Measurements from ENCODE around the gene HNRNPCL1.
"Not testable (repeated sequence)": the region's sequence is repeated elsewhere in the genome, so short reads cannot be mapped to it uniquely, and the experiment has no call there.

The HNRNPCL1 gene

GRCh38 chr1:12848620-12849019 is at the start of gene HNRNPCL1:
Gene HNRNPCL1 (minus strand): TSS chr1:12848720. CDS start chr1:12848289, 431 bp downstream.
- DNase-seq, result not testable (repeated sequence)

DNA sequence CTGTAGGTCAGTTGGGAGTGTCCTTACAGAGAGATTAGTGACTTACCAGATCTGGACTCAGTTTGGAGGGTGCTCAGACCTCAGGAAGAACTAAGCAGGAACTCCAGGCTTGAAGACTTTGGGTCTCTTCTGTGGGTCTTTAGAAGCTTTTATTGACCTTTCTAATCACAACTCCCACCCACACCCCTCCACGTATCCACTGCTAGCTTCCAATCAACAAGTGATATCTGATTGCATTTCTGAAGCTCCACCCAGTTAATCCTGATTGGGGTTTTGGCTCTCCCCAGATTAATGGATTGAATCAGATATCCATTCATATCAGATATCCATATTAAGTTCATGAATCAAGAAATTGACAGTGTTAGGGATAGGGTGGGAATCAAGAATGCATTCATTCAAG is 49.6 kb upstream of the HNRNPCL1 start, which contains the start of gene PRAMEF10:
TSS of gene PRAMEF10 (minus strand) at position 101 of the 400 bp plus-strand sequence. CDS start 2,423 bp downstream, outside the sequence.
- DNase-seq, result not testable (repeated sequence)

- not testable (repeated sequence) for DNase-seq
These were observed 37.6 kb upstream of the HNRNPCL1 start, which contains the start of gene PRAMEF4 for GRCh38 chr1:12886101-12886500. Gene PRAMEF4 (minus strand): TSS chr1:12886201. CDS start chr1:12883394, 2,807 bp downstream.

- not testable (repeated sequence) for DNase-seq
These were observed 29.9 kb upstream of the HNRNPCL1 start for GRCh38 chr1:12878453-12878852.

- not testable (repeated sequence) for DNase-seq
These were observed 14.8 kb upstream of the HNRNPCL1 start for GRCh38 chr1:12863131-12863880.

- DNase-seq, result not testable (repeated sequence)
These were observed 8.3 kb upstream of the HNRNPCL1 start, which contains the start of gene PRAMEF2 for GRCh38 chr1:12856786-12857185. Gene PRAMEF2 (plus strand): TSS chr1:12857086. CDS start chr1:12859010, 1,924 bp downstream.

GRCh38 chr1:12851779-12852178 is 3.3 kb upstream of the HNRNPCL1 start:
- no peak for DNase-seq

DNA sequence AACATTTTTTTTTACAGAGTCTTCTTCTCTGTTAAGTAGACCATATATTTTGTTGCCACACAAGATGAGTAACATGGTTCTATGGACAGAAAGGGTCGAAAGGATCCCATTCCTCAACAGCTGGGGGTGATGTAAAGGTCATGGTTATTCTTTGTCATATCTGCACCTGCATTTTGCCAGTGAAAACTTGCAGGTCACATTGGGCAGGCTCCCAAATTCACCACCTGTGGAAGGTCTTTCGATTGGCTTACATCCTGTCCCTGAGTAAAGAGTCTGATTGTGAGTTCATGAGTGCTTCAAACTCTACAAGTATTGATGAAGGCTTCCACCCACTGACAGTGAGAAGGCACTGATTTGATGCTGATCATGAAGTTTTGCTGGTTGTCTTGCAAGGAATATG is 15.3 kb downstream of the HNRNPCL1 start:
- DNase-seq, result not testable (repeated sequence)

- not testable (repeated sequence) for DNase-seq
These were observed 17.2 kb downstream of the HNRNPCL1 start, which contains the start of gene PRAMEF11 for GRCh38 chr1:12831310-12831709. Gene PRAMEF11 (minus strand): TSS chr1:12831410. CDS start chr1:12828789, 2,621 bp downstream.

GRCh38 chr1:12819061-12819460 is 29.5 kb downstream of the HNRNPCL1 start:
- DNase-seq, result not testable (repeated sequence)

- no peak for DNase-seq
These were observed 37.1 kb downstream of the HNRNPCL1 start for GRCh38 chr1:12811409-12811784.

DNA sequence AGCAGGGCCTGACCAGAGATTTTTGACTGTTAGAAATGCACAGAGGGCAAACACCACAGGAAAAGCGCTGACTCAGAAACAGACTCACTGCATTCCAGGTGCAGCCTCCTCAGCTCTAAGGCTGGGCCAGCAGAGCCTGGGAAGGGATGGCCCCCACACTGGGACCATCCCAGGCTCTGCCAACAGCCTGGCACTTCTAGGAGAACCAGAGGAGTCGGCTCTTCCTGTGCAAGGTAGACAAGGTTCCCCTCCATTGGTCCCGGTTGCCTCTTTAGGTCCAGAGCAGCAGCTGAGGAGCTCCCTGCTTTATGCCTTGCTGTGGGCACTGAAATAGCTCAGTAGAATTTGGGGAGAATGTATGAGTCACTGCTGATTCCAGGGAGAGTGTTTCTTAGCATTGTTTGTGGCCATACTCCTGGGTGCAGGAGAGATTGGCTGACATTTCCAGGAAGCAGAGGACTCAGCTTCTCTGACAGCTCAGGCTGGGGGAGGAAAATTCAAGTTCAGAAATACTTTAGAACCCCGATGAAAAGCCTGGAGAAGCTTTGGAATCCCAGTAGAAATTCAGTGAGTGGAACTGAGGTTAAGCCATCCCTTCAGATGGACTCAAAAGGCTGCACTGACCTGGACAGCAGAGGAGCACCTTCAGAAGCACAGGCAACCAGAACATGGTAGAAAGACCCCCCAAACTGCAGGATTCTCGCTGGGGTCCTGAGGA is 37.7 kb downstream of the HNRNPCL1 start:
- no peak for DNase-seq

GRCh38 chr1:12809933-12810332 is 38.6 kb downstream of the HNRNPCL1 start:
- no peak for DNase-seq

GRCh38 chr1:12799730-12800129 is 48.8 kb downstream of the HNRNPCL1 start:
- DNase-seq, result no peak

DNA sequence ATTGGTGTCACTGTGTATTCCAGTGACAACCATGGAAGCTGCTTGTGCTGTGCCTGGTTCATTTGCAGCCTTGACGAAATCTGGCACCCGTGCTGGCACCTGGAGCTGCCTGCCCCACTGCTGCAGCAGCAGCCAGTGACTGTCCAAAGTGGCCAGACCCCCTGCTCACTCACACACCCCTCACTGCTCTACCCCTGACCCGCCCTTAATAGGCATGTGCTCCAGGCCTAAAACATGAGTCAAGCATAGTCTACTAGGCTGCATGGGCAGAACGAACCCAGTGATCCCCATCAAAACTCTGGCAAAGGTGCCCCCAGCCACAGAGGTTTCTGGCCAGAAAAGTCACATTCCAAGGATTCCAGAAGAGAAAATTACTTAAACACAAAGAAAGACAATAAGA is 49.6 kb downstream of the HNRNPCL1 start:
- no peak for DNase-seq

All from NCI-H2081 (cell line).